ENCODE results near the gene LRFN4. TPM values are rescaled to one million over a fixed set of nuclear protein-coding genes. Genes with fewer than 3 reads are reported as not detected.

The LRFN4 gene
- 14.9 and 24.2 TPM in 2 replicates for total RNA-seq

DNA sequence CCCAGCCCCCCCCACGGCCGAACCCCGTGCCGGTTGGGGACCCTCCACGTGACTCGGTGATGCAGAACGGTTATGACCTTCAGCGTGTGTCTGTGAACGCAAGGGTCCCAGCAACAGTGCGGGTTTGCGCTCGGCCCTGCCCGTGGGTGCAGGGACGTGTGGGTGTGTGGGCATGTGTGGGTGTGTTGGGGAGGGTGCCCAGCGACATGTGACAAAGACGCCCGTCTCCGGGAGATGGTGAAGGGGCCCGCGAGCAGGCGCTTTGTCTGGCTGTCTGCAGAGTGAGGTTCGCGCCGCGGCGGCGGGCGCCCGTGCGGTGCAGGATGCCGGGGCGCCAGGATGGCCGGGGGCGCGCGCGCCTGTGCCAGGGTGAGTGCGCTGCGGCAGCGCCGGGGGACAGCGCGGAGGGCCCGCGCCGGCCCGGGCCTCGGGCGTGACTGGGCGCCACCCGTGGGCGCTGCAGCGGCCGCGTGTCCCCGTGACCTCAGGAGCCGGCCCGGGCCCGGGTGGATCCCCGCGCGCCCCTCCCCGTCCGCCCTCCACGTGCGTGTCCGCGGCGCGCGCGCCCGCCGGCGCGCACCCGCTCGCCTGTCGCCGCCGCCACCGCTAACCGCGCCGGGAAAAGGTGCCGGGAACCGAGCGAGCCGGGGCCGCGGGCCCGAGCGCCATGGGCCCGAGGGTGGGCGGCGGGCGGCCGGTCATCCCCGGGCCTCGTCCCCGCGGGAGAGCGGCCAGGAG, at the start of gene LRFN4:
Gene LRFN4, plus strand, starts transcription at position 569 of the 738 bp plus-strand sequence. CDS start 681 bp downstream, outside the sequence.

DNA sequence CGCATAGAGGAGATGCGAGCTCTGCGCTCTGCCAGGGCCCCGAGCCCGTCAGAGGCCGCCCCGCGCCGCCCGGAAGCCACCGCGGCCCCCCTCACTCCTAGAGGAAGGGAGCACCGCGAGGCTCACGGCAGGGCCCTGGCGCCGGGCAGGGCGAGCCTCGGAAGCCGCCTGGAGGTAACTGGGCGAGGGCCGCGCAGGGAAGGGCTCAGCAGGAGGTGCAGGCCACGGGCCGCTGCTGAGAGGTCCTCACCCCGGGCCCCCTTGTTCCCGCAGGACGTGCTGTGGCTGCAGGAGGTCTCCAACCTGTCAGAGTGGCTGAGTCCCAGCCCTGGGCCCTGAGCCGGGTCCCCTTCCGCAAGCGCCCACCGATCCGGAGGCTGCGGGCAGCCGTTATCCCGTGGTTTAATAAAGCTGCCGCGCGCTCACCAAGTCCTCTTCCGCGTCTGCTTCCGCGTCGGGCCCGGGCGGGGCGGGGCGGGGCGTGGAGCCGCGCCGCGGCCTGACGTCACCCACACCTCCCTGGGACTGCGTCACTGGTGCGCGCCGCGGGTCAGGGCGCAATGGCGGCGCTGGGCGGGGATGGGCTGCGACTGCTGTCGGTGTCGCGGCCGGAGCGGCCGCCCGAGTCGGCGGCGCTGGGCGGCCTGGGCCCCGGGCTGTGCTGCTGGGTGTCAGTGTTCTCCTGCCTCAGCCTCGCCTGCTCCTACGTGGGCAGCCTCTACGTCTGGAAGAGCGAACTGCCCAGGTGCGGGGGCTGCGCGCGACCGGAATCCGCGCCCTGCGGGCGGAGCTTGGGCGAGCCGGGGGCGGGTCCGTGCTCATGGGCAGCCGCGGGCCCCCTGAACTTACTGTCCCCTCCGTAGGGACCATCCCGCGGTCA, 13.7 kb upstream of the LRFN4 start, which contains the start of gene RCE1:
Gene RCE1, plus strand, starts transcription at position 546 of the 880 bp plus-strand sequence. Its CDS starts 15 bp downstream, at position 561.

Other genes starting within 250 kb of the LRFN4 start
- gene RBM14, start 240.4 kb upstream of the LRFN4 start, total RNA-seq: 40.0 and 55.8 TPM in 2 replicates
- 93.0 and 96.8 TPM in 2 replicates for gene RBM4, start 218.4 kb upstream of the LRFN4 start, total RNA-seq
- gene RBM4B, start 179.2 kb upstream of the LRFN4 start, total RNA-seq: 18.2 TPM in 2 replicates
- gene SPTBN2, start 127.8 kb upstream of the LRFN4 start, total RNA-seq: 37.2 and 40.0 TPM in 2 replicates
- gene RCE1, start 13.6 kb upstream of the LRFN4 start, total RNA-seq: 13.3 and 14.0 TPM in 2 replicates
- gene PC, start 101.3 kb downstream of the LRFN4 start, total RNA-seq: 8.9 and 9.2 TPM in 2 replicates
- not detected in 2 replicates for gene C11orf86, start 118.2 kb downstream of the LRFN4 start, total RNA-seq
- not detected in 2 replicates for gene SYT12, start 166.1 kb downstream of the LRFN4 start, total RNA-seq
- gene RHOD, start 199.8 kb downstream of the LRFN4 start, total RNA-seq: 5.2 and 6.8 TPM in 2 replicates

All from thoracic aorta endothelial cell (primary cell).